C4-2B (cell line): Measurements from ENCODE around the gene SLC35B4.

Experiments used
- H3K27ac ChIP-seq: fragments of 450-650 bp; 2 replicates; pipeline ENCODE4 v1.5.1; 2017
- ZFX ChIP-seq: fragments of 450-650 bp; IDR thresholded peaks from 2 replicates; pipeline ENCODE4 v1.6.1; 2017
- TF ChIP-seq, protein P1 (sequence below): fragments of 450-650 bp; conservative IDR thresholded peaks from 2 replicates; pipeline ENCODE4 v1.5.1; 2017; ENCODE audit warnings: mild to moderate bottlenecking

Gene SLC35B4

DNA sequence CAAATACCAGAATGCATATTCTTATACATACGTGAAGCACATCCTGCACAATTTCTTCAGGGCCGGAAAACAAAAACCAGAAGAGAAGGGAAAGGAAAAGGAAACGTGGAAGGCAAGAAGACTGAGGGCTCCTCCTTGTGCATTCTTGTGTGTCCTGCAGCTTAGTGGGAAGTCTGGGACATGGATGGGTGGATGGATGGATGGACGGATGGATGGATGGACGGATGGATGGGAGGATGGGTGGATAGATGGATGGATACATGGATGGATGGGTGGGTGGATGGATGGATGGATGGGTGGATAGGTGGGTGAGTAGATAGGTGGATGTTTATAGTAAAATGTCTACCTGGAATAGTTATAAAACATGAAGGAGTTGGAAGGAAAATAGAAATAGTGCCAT lies 30.8 kb upstream of the SLC35B4 start:
- no peak for TF ChIP-seq ZFX
- TF ChIP-seq, protein P1, sequence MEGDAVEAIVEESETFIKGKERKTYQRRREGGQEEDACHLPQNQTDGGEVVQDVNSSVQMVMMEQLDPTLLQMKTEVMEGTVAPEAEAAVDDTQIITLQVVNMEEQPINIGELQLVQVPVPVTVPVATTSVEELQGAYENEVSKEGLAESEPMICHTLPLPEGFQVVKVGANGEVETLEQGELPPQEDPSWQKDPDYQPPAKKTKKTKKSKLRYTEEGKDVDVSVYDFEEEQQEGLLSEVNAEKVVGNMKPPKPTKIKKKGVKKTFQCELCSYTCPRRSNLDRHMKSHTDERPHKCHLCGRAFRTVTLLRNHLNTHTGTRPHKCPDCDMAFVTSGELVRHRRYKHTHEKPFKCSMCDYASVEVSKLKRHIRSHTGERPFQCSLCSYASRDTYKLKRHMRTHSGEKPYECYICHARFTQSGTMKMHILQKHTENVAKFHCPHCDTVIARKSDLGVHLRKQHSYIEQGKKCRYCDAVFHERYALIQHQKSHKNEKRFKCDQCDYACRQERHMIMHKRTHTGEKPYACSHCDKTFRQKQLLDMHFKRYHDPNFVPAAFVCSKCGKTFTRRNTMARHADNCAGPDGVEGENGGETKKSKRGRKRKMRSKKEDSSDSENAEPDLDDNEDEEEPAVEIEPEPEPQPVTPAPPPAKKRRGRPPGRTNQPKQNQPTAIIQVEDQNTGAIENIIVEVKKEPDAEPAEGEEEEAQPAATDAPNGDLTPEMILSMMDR, result peak; percentile 34
- H3K27ac ChIP-seq, result no peak overlapping the region

DNA sequence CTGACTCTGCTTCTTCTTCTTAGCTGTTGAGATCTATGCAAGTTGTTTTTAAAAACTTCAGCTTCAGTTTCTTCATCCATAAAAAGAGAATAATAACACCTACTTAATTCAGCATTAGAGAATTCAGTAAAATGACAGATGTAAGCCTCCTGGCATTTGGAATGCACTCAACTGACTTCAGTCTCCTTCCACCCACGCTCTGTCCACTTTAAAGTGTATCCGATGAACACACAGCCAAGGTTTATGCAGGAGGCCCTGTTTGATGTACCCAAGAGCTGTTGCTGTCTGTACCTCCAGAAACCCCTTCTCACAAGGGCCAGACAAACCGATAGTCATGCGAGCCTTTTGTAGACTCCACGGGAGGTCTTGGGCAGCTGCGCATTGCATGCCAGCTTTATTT lies 27.1 kb upstream of the SLC35B4 start:
- no peak for TF ChIP-seq ZFX
- TF ChIP-seq, protein P1, result no peak
- no peak overlapping the region for H3K27ac ChIP-seq

- H3K27ac ChIP-seq, result no peak overlapping the region
- TF ChIP-seq ZFX, result no peak
- TF ChIP-seq, protein P1, result no peak
Measured at GRCh38 chr7:134343136-134343535, 26.4 kb upstream of the SLC35B4 start.

- no peak for TF ChIP-seq ZFX
- TF ChIP-seq, protein P1, result no peak
- H3K27ac ChIP-seq, result no peak overlapping the region
Measured at GRCh38 chr7:134339475-134339874, 22.7 kb upstream of the SLC35B4 start.

DNA sequence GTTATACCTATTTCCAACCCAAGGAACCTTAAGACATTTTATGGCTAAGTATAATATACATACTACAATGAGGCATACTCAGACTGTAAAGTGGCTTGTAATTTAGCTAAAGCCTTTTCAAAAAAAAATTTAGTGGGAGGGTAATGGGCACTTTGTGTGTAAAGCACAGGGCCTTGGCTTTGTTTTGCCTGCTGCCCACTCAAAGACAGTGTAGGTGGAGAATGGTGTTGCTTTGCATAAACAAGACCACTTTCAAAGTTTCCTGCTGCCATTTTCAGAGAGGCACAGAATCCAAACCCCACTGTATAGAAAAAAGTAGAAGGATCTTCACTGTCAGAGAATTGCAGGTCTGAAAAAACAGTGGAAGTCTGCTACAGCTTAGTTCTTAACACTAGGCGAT lies 21.2 kb upstream of the SLC35B4 start:
- H3K27ac ChIP-seq, result no peak overlapping the region
- no peak for TF ChIP-seq ZFX
- TF ChIP-seq, protein P1, result no peak

- TF ChIP-seq, protein P1, result no peak
- TF ChIP-seq ZFX, result no peak
Measured at GRCh38 chr7:134334408-134334807, 17.7 kb upstream of the SLC35B4 start.

GRCh38 chr7:134333943-134334342 lies 17.2 kb upstream of the SLC35B4 start:
- TF ChIP-seq, protein P1, result no peak
- TF ChIP-seq ZFX, result no peak
- no peak overlapping the region for H3K27ac ChIP-seq

More at GRCh38 chr7:134334408-134334807, 17.7 kb upstream of the SLC35B4 start:
- H3K27ac ChIP-seq, result no peak overlapping the region
